PFSK-1 (cell line): Measurements from ENCODE around the gene PRKN.

ENCODE experiments used
- FOXP2 ChIP-seq: optimal IDR thresholded peaks from 2 replicates; pipeline ENCODE3; 2011; ENCODE audit warnings: borderline replicate concordance, control low read depth, inconsistent platforms; ENCODE audit not compliant: insufficient read depth; ENCODE audit errors: extremely low read length, extremely low read depth
- POLR2AphosphoS5 ChIP-seq: IDR thresholded peaks from 2 replicates; pipeline ENCODE4 v1.6.1; 2012; ENCODE audit warnings: low read depth, mild to moderate bottlenecking, control low read depth, low read length, moderate library complexity
- SIN3A ChIP-seq: IDR thresholded peaks from 2 replicates; pipeline ENCODE4 v1.6.1; 2012; ENCODE audit warnings: mild to moderate bottlenecking, low read length, moderate library complexity, borderline replicate concordance; ENCODE audit not compliant: insufficient read depth
- TAF1 ChIP-seq: IDR thresholded peaks from 2 replicates; pipeline ENCODE4 v1.6.1; 2012; ENCODE audit warnings: low read length, control low read depth, borderline replicate concordance; ENCODE audit not compliant: insufficient read depth
- TF ChIP-seq, protein P1 (sequence below), 2 experiments: IDR thresholded peaks; 2 replicates each; pipeline versions ENCODE4 v1.6.1 to v1.8.0; 2011 to 2012; ENCODE audit warnings: low read depth in 2 of 2, low read length in 2 of 2, control low read depth in 1 of 2, inconsistent platforms in 1 of 2, mild to moderate bottlenecking in 1 of 2, moderate library complexity in 1 of 2; ENCODE audit not compliant: insufficient read depth in 1 of 2

The PRKN gene

DNA sequence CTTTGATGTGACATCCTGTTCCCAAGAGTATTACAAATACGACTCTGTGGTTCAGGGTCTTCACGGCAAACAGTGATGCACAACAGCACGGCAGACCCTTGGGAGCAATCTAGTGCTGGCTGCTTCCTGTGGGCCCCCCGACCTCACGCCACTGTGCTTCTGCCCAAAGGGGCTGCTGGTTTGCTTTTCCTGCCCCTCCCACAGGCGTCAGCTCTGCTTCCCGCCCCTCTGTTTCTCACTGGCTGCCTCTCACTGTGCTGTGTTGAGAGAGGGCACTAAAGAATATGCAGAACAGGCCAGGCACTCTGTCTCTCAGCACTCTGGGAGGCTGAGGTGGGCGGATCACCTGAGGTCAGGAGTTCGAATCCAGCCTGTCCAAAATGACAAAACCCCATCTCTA is 899.2 kb downstream of the PRKN start:
- TF ChIP-seq, protein P1, sequence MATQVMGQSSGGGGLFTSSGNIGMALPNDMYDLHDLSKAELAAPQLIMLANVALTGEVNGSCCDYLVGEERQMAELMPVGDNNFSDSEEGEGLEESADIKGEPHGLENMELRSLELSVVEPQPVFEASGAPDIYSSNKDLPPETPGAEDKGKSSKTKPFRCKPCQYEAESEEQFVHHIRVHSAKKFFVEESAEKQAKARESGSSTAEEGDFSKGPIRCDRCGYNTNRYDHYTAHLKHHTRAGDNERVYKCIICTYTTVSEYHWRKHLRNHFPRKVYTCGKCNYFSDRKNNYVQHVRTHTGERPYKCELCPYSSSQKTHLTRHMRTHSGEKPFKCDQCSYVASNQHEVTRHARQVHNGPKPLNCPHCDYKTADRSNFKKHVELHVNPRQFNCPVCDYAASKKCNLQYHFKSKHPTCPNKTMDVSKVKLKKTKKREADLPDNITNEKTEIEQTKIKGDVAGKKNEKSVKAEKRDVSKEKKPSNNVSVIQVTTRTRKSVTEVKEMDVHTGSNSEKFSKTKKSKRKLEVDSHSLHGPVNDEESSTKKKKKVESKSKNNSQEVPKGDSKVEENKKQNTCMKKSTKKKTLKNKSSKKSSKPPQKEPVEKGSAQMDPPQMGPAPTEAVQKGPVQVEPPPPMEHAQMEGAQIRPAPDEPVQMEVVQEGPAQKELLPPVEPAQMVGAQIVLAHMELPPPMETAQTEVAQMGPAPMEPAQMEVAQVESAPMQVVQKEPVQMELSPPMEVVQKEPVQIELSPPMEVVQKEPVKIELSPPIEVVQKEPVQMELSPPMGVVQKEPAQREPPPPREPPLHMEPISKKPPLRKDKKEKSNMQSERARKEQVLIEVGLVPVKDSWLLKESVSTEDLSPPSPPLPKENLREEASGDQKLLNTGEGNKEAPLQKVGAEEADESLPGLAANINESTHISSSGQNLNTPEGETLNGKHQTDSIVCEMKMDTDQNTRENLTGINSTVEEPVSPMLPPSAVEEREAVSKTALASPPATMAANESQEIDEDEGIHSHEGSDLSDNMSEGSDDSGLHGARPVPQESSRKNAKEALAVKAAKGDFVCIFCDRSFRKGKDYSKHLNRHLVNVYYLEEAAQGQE (IDR thresholded peaks at IDR 0.05; ENCODE audit: insufficient read depth in 1 of 2, low read depth in 2 of 2, low read length in 2 of 2): no peak
- TF ChIP-seq TAF1 (no peak), FOXP2 (no peak)

DNA sequence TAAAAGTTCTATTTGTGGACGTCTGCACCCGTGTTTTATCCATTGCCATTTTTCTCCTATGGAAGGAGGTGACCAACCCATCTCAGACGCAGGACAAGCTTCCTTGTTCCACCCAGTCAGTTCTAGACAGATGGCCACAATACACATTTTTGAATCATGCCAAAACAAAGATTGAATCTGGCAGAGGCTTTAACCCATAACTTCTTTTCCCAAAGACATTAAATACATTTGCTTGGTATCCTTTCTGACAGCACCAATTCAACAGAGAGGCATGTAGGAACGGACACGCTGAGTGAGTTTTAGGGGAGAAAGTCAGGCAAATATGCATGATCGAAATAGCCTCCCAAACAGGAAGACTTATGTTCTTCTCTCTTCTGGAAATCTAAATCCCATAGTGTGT is 901.1 kb downstream of the PRKN start:
- TF ChIP-seq TAF1 (no peak), FOXP2 (no peak), POLR2AphosphoS5 (no peak), SIN3A (no peak)
- TF ChIP-seq, protein P1 (IDR thresholded peaks at IDR 0.05; ENCODE audit: insufficient read depth in 1 of 2, low read depth in 2 of 2, low read length in 2 of 2): no peak

DNA sequence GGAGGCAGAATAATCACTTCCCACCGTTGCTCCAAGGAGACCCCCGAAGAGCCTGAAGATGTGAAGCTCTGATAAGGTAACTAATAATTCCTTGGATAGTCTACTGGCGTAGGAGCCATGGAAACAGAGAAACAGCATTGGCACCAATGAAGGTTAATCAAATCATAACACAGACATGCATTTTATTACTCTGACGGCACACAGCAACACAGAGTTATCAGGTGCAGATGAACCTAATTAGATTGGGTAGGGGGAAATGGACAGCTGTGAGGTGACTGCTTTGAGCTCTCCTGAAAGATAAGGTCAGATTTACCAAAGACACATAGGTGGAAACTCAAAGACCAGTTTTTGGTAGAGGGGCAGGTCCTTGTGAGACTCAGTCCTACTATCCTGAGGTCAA is 909.7 kb downstream of the PRKN start:
- TF ChIP-seq TAF1 (no peak), FOXP2 (no peak), POLR2AphosphoS5 (no peak), SIN3A (no peak)
- TF ChIP-seq, protein P1 (IDR thresholded peaks at IDR 0.05; ENCODE audit: insufficient read depth in 1 of 2, low read depth in 2 of 2, low read length in 2 of 2): no peak

DNA sequence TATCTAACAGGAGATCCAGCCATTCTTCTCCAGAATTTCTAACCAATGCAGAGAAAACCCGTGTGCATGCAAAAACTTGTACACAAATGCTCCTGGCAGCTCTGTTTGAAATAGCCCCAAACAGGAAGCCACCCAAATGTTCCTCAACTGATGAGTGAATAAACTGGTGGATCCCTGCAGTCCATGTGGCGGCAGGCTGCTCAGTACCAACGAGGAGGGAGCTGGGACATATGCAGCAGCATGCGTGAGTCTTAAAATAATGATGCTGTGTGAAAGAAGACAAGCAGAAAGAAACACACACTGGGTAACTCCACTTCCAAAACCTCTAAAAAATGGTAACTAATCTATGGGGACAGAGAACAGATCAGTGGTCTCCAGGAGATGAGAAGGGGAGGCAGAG is 911.6 kb downstream of the PRKN start:
- no peak for TF ChIP-seq SIN3A
- TF ChIP-seq POLR2AphosphoS5: no peak
- TF ChIP-seq, protein P1 (IDR thresholded peaks at IDR 0.05; ENCODE audit: insufficient read depth in 1 of 2, low read depth in 2 of 2, low read length in 2 of 2): no peak
- TF ChIP-seq TAF1: no peak
- TF ChIP-seq FOXP2: no peak

DNA sequence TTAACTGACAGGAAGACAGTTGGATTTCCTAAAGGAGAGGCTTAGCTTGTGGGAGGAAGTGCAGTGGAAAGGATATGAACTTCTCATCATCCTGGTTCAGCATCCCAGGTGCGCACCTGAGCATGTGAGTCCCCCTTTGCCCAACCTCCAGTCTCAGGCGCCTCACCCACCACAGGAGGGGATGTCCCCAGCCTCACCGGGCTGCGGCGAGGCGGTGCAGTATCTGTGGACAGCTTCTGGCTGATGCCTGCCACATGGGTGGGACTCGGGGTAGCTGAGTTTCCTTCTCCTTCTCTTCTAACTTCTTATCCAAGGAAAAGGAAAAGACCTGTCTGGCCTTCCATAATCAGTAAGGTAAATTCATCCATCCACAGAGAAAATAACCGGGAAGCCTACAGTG is 914.4 kb downstream of the PRKN start:
- TF ChIP-seq, protein P1 (IDR thresholded peaks at IDR 0.05; ENCODE audit: insufficient read depth in 1 of 2, low read depth in 2 of 2, low read length in 2 of 2): no peak
- TF ChIP-seq FOXP2: no peak
- TF ChIP-seq TAF1: no peak
- no peak for TF ChIP-seq SIN3A
- no peak for TF ChIP-seq POLR2AphosphoS5
